Suprapubic skin (tissue), 3 donors: ENCODE measurements around the gene A2ML1.

Experiments used
- CTCF ChIP-seq, 2 donors: fragments of 200-600 bp in 1 of 2; fragments of 450-650 bp in 1 of 2; sonication (generic) in 1 of 2; IDR thresholded peaks; one replicate each; pipeline ENCODE4 v1.5.1; 2016 to 2019; ENCODE audit warnings: antibody characterized with exemption in 2 of 2, mild to moderate bottlenecking in 1 of 2, moderate library complexity in 1 of 2
- EP300 ChIP-seq: sonication (generic); formaldehyde crosslinking; IDR thresholded peaks from one replicate; pipeline ENCODE4 v1.6.1; 2017; ENCODE audit warnings: antibody characterized with exemption

- TF ChIP-seq CTCF (IDR thresholded peaks at IDR 0.05): no peak
- no peak for TF ChIP-seq EP300
Measured at GRCh38 chr12:8886502-8887284, 64.3 kb downstream of the A2ML1 start.
